Parathyroid adenoma (tissue), 2 donors: ENCODE measurements around the gene NBAS.
"Not testable (repeated sequence)": the region's sequence is repeated elsewhere in the genome, so short reads cannot be mapped to it uniquely, and the experiment has no call there.

Experiments
- H2AFZ ChIP-seq: fragments of 300-600 bp; sonication (generic); one replicate; pipeline ENCODE4 v1.7.0; 2017; ENCODE audit warnings: antibody characterized with exemption, mild to moderate bottlenecking
- H3K27ac ChIP-seq: fragments of 300-600 bp; sonication (generic); one replicate; pipeline ENCODE4 v1.7.0; 2017
- H3K27me3 ChIP-seq: fragments of 300-600 bp; sonication (generic); one replicate; pipeline ENCODE4 v1.7.0; 2017; ENCODE audit warnings: low read length; ENCODE audit not compliant: control insufficient read depth, insufficient read depth
- H3K36me3 ChIP-seq: fragments of 300-600 bp; sonication (generic); one replicate; pipeline ENCODE4 v1.7.0; 2017; ENCODE audit warnings: low read length; ENCODE audit not compliant: control insufficient read depth, insufficient read depth
- H3K4me1 ChIP-seq: fragments of 300-600 bp; sonication (generic); one replicate; pipeline ENCODE4 v1.7.0; 2017; ENCODE audit warnings: control low read depth
- H3K4me2 ChIP-seq: fragments of 300-600 bp; sonication (generic); one replicate; pipeline ENCODE4 v1.7.0; 2017; ENCODE audit warnings: low read length
- H3K4me3 ChIP-seq: fragments of 300-600 bp; sonication (generic); one replicate; pipeline ENCODE4 v1.7.0; 2017; ENCODE audit warnings: low read depth, low read length
- H3K79me2 ChIP-seq: fragments of 300-600 bp; sonication (generic); one replicate; pipeline ENCODE4 v1.7.0; 2017; ENCODE audit warnings: control low read depth
- H3K9ac ChIP-seq: fragments of 300-600 bp; sonication (generic); one replicate; pipeline ENCODE4 v1.7.0; 2017; ENCODE audit warnings: mild to moderate bottlenecking
- H3K9me3 ChIP-seq: fragments of 300-600 bp; sonication (generic); one replicate; pipeline ENCODE4 v1.7.0; 2017; ENCODE audit warnings: low read length; ENCODE audit not compliant: control insufficient read depth
- CTCF ChIP-seq: fragments of 300-600 bp; sonication (generic); IDR thresholded peaks from one replicate; pipeline ENCODE4 v1.7.0; 2017; ENCODE audit warnings: antibody characterized with exemption, mild to moderate bottlenecking
- donor health status: primary hyperparathyroidism.

Gene NBAS

GRCh38 chr2:15506229-15506819 is 54.8 kb downstream of the NBAS start:
- Histone ChIP-seq H3K36me3 (no peaks in the 10 kb centered on the region), H3K79me2 (no peaks in the 10 kb centered on the region), H3K27me3 (no peaks in the 10 kb centered on the region), H3K4me3 (no peak overlapping the region), H3K4me2 (no peak overlapping the region), H3K9me3 (no peaks in the 10 kb centered on the region), H3K4me1 (peaks cover 6% of the 10 kb centered on the region), H3K9ac (no peak overlapping the region), H3K27ac (peak overlapping the region; percentile 39), H2AFZ (peak overlapping the region; percentile 10)
- no peak for TF ChIP-seq CTCF

- Histone ChIP-seq H2AFZ (no peak overlapping the region), H3K36me3 (no peaks in the 10 kb centered on the region), H3K9me3 (no peaks in the 10 kb centered on the region), H3K9ac (no peak overlapping the region), H3K27ac (no peak overlapping the region), H3K27me3 (no peaks in the 10 kb centered on the region), H3K4me3 (no peak overlapping the region), H3K4me2 (no peak overlapping the region), H3K79me2 (no peaks in the 10 kb centered on the region), H3K4me1 (peaks cover 6% of the 10 kb centered on the region)
- no peak for TF ChIP-seq CTCF
Measured at GRCh38 chr2:15504882-15505663, 56.1 kb downstream of the NBAS start.

- H3K4me2 ChIP-seq, H3K9ac ChIP-seq, H3K9me3 ChIP-seq, H3K27ac ChIP-seq, H3K79me2 ChIP-seq, H3K36me3 ChIP-seq, H3K27me3 ChIP-seq, H2AFZ ChIP-seq, H3K4me1 ChIP-seq, H3K4me3 ChIP-seq: not testable (repeated sequence)
Measured at GRCh38 chr2:15499251-15499650, 61.9 kb downstream of the NBAS start.

- Histone ChIP-seq H3K4me2 (no peak overlapping the region), H3K4me3 (no peak overlapping the region), H3K27ac (no peak overlapping the region), H3K27me3 (no peaks in the 10 kb centered on the region), H2AFZ (no peak overlapping the region), H3K4me1 (no peaks in the 10 kb centered on the region), H3K36me3 (no peaks in the 10 kb centered on the region), H3K79me2 (no peaks in the 10 kb centered on the region), H3K9ac (no peak overlapping the region), H3K9me3 (no peaks in the 10 kb centered on the region)
- TF ChIP-seq CTCF: no peak
Measured at GRCh38 chr2:15498554-15498953, 62.6 kb downstream of the NBAS start.

GRCh38 chr2:15494877-15495276 is 66.3 kb downstream of the NBAS start:
- H3K4me2 ChIP-seq: no peak overlapping the region

More at GRCh38 chr2:15494877-15495276, 66.3 kb downstream of the NBAS start:
- Histone ChIP-seq H3K9me3 (no peaks in the 10 kb centered on the region), H3K36me3 (no peaks in the 10 kb centered on the region), H3K79me2 (no peaks in the 10 kb centered on the region), H3K27ac (no peak overlapping the region), H3K4me1 (no peaks in the 10 kb centered on the region), H3K4me3 (no peak overlapping the region), H2AFZ (no peak overlapping the region), H3K9ac (no peak overlapping the region), H3K27me3 (no peaks in the 10 kb centered on the region)
- no peak for TF ChIP-seq CTCF
